NCI-H1092 treated with DMSO at 0.1 percent for 48 hours (cell line): Measurements from ENCODE around the gene NOS2.
"Not testable (repeated sequence)": the region's sequence is repeated elsewhere in the genome, so short reads cannot be mapped to it uniquely, and the experiment has no call there.

Experiments used
- DNase-seq: peaks from one replicate; lab custom pipeline; 2025; lab: John Stamatoyannopoulos, UW

NOS2 gene

DNA sequence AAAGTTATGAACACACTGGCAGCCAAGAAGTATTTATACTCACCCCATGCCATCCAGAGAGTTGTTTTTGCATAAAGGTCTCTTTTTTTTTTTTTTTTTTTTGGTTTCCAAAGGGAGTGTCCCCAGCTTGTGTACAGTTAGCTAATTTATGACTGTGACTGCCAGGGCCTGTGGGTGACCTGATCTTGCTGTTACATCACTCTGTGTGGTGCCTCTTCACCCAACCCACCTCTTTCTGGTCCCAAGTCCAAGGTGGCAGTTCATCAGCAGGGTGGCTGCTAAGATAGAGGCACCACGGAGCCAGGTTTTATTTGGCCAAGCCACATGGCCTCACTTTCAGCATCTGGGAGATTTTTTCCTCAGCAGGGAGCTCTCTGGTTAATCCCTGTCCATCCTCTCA lies at the start of gene NOS2:
Gene NOS2 (minus strand): TSS at position 8 of the 400 bp plus-strand sequence. CDS start 1,720 bp downstream, outside the sequence.
- no peak for DNase-seq

DNA sequence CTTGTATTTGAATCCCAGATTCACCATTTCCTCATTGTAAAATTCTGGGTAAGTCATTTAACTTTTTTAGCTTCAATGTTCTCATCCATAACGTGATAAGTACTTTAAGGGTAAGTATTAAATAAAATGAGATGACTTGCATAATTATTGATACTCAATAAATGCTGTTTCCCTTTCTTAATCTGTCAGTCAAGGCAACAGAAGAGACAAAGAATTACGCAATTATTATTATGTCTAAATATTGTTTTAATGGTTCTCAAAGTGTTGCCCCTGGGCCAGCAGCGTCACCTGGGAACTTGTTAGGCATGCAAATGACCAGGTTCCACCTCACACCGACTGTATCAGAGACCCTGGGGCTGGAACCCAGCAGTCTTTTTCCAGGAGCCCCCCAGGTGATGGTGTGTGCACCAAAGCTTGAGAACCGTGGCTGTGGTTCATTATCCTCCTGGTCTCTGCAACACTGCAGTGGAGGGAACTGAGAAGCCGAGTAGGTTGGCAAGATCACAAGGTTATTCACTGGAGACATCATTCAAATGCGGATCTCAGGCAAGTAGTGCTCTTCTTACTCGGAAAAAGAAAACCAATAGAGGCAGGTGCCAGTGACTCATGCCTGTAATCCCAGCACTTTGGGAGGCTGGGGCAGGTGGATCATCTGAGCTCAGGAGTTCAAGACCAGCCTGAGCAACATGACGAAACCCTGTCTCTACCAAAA lies 49.3 kb upstream of the NOS2 start:
- DNase-seq = peak; percentile 21

DNA sequence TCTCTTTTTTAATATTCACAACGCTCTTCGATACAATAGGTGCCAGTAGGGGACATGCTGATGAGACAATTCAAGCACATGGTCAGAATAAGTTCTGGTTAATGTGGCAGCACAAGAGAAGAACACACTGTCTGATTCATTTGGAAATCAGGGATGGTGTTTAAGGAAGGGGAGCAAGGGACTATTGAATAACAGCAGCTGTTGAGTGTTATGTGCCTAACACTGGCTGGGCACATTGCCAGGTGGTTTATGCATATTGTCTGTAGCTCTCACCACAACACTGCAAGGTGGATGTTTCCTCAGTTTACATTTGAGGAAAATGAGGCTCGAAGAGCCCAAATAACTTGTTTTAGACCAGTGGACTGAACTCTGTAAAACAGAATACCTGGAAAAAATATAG lies 48.6 kb upstream of the NOS2 start:
- DNase-seq = peak; percentile 85

DNA sequence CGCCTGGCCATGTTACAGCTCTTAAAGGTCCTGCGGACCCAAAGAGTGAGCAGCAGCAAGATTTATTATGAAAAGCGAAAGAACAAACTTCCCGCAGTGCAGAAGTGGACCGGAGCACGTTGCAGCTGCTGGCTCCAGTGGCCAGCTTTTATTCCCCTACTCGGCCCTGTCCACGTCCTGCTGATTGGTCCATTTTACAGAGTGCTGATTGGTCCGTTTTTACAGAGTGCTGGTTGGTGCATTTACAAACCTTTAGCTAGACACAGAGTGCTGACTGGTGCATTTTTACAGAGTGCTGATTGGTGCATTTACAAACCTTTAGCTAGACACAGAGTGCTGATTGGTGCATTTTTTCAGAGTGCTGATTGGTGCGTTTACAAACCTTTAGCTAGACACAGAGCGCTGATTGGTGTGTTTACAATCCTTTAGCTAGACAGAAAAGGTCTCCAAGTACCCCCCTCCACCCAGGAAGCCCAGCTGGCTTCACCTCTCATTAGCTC lies 46.5 kb upstream of the NOS2 start:
- DNase-seq = not testable (repeated sequence)

DNA sequence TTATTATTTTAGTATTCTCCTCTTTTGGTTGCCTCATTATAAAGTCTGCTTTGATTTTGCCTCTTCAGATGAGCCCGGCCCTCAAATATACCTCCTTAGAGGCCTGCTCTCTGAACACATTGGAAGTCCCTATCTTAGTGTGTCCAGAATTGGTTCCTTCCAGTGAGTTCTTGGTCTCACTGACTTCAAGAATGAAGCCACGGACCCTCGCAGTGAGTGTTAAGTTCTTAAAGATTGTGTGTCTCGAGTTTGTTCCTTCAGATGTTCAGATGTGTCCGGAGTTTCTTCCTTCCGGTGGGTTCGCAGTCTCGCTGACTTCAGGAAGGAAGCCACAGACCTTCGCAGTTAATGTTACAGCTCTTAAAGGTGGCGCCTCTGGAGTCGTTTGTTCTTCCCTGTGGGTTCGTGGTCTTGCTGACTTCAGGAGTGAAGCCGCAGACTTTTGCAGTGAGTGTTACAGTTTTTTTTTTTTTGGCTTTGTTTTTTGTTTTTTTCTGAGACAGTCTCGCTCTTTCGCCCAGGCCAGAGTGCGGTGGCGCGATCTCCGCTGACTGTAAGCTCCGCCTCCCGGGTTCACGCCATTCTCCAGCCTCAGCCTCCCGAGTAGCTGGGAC lies 45.8 kb upstream of the NOS2 start:
- no peak for DNase-seq

DNA sequence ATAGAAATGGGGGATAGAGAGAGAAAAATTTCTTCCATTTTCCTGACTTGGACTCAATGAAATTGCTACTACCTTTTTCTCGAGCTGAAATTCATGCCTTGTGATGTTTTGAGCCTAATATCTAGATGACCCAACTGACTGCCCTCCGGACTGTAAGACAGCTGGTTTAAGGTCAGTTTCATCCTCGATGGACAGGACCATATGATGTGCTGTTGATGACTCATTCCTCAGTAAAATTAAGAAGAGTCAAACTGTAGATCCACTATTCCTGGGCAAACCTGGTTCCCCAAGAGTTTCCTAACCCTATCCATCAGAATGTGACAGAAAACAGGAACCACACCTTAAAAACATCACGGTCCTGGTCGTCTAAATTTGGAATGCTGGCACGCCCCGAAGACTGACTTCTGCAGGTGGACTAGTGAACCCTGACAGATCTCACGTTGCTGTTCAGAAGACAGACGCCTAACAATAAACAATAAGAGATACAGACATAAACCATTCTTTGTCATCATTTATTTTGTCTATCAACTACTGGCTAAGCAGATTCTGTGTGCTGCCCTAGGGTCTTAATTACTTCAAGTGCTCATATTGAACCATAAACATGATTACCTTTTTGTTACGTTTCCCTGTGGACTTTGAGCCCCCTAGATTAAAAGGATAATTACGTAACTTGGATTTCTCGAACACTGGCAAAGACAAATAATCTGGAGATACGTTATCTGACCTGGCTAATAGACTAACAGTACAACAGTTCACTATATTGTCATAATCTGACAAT lies 45.1 kb upstream of the NOS2 start:
- no peak for DNase-seq

DNA sequence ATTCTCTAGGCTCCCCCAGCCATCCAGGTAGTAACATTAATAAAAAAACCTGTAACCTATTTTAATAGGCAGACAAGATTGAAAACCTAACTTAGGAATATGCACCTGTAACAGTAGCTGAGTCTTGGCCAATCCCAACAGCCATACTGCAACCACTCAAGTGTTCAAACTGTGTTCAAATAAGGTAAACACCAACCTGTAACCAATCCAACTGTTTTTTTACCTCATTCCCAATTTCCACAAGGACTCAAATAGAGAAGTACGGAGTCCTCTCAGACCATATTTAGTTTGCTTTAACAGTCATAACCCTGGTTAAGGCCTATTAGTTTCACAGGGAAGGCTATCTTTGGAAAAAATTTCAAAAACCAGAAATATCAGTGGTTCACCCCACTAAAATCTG lies 40.4 kb upstream of the NOS2 start:
- DNase-seq = no peak

DNA sequence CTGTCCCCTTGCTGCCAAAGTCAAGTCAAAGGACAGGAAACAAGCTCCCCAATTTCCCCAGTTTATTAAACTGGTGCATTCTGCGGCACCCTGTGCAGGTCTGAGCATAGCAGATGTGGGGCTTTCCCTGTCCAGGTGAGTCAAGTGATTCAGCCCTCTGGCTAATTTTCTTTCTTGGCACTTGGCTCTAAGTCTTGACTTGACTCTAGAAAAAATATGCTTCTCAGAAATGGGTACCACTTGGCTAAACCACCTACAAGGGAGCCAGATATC lies 40.0 kb upstream of the NOS2 start:
- not testable (repeated sequence) for DNase-seq

DNA sequence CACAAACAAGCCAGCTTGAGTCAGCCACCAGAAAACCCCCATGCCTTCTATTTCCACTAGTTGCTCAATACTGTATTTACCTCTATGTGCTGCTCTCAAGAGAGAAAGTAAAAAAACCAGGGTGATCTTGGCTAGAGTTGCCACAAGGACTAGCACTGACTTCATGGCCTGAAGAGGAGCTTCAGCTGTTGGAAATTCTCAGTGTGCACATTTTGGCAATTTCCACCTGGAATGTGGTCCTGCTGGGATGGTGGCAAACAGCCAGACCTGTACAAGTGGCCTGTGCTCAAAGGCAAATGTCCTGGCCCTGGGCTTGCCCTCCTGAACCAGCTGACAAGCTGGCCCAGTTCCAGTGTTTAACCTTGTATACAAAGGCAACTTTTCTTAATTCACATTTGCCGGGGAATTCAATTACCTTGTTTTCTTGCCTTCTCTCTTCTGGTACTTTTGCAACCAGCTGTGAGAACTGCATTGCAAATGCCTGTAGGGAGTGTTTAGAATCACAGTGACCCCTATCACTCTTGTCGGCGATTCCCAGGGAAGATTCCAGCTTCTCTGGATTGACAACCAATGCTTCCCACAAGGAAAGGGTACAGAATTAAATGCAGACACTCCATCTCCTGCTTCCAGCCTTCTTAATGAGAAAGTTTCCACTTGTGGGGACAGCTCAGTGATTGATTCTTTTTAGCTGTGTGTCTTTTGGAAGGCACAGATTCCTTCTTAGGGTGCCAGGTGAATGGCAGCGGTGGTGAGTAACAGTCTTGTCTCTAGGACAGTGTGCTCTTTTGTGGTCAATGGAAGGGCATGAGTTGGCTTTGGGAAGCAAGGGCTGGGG lies 39.5 kb upstream of the NOS2 start:
- DNase-seq = not testable (repeated sequence)

DNA sequence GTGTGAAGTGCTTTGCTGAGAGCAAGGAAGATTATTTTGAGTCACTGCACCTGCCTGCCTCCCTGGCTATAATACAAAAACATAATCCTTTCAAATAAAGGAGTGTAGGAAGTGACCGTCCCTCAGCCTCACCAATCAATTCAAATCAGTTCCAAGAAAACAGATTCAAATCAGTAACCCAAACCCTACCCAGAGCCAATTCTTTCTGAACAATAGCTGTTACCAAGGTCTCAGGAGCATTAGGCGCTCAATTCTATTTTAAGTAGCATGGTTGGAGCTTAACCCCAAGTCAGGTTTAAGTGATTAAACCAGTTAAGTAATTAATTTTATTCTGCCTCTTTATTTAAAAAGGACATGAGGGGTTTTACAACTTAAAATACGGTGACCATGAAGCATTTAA lies 38.3 kb upstream of the NOS2 start:
- not testable (repeated sequence) for DNase-seq

DNA sequence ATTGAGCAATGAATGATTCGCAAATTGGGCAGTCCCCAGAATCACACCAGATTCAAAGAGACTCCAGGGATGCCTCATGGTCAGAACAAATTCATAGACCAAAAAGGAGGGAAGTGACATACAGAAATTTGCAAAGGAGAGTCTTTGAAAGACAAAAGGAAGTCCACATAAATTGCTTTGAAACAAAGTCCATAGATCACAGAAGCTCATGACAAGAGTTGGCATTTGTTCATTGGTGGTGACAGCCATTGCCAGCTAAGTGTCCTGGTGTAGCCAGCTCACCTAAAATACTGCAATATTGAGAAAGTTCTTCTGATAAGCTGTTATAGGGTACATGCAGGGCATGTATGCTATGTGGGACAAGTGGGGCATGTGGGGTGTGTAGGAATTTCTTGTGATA lies 37.4 kb upstream of the NOS2 start:
- DNase-seq = not testable (repeated sequence)

DNA sequence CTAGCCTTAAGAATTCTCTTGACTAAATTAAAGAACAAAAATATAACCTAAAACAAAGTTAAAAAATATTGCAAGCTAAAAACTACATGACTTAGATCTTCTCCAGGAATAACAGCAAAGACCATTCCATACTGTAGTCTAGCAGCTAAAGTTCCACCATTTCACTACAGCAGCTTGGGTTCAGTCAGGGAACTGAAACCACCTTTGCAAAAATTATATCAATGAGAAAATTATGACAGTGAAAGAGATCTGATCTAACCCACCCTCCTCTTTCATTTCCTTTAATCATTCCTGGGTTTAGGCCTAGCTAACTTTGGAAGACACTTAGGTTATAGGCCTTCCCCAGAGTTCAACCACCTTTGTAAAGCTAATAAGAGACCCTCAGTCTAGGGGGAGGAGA lies 36.3 kb upstream of the NOS2 start:
- no peak for DNase-seq

DNA sequence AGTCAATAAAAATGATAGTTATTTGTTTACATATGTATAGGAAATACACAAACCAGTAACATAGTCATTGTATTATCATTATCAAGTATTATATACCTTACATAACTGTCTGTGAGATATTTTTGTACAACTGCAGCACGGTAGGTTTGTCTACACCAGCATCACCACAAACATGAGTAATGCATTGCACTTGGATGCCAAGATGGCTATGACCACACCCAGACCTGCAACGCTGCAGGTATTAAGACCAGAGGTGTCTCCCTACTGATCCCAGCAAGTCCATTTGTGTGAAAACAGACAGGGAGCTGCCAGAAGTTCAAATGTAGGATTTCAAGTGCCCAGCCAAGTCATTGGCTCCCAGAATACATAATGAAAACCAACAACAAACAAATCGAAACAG lies 34.2 kb upstream of the NOS2 start:
- DNase-seq = no peak

DNA sequence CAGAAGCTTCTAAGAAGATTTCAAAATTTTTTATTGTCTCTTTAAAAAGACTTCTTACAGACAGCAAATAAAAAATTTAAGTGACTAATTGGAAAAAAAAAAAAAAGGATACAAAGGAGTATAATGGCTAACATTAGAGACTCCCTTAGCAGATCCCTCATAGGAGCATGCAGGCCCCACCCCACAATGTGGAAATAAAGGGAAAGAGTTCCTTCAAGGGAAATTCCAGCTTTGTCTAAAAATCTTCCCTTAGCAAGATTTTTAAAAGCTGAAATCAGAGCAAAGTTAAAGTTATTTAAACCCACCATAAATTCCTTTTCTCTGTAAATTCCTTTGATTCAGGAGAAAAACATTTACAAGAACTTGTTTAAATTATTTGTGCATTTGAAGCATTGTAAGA lies 32.5 kb upstream of the NOS2 start:
- DNase-seq = no peak

DNA sequence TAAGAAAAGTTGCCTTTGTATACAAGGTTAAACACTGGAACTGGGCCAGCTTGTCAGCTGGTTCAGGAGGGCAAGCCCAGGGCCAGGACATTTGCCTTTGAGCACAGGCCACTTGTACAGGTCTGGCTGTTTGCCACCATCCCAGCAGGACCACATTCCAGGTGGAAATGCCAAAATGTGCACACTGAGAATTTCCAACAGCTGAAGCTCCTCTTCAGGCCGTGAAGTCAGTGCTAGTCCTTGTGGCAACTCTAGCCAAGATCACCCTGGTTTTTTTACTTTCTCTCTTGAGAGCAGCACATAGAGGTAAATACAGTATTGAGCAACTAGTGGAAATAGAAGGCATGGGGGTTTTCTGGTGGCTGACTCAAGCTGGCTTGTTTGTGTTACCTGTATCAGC lies 29.6 kb upstream of the NOS2 start:
- DNase-seq = peak; percentile 5

DNA sequence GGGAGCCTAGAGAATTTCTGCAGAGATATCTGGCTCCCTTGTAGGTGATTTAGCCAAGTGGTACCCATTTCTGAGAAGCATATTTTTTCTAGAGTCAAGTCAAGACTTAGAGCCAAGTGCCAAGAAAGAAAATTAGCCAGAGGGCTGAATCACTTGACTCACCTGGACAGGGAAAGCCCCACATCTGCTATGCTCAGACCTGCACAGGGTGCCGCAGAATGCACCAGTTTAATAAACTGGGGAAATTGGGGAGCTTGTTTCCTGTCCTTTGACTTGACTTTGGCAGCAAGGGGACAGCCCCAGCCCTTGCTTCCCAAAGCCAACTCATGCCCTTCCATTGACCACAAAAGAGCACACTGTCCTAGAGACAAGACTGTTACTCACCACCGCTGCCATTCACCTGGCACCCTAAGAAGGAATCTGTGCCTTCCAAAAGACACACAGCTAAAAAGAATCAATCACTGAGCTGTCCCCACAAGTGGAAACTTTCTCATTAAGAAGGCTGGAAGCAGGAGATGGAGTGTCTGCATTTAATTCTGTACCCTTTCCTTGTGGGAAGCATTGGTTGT lies 28.9 kb upstream of the NOS2 start:
- not testable (repeated sequence) for DNase-seq

DNA sequence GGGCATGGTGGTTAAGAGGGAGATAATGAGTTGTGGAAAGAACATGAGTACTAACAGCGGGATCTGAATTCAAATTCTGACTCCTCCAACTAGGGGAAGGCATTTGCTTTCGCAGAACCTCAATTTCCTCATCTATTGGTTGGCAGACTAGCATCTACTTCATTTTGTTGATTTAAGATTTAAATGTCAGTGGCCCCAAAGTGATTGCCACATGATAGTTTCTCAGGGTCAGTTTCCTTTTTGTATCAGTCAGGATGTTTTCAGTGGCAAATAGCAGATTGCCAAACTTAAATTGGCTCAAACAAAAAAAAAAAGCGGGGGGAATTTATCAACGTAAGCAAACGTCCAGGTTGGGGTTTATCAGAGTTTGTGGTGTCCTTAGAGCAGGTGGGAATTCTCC lies 25.1 kb upstream of the NOS2 start:
- DNase-seq = no peak

DNA sequence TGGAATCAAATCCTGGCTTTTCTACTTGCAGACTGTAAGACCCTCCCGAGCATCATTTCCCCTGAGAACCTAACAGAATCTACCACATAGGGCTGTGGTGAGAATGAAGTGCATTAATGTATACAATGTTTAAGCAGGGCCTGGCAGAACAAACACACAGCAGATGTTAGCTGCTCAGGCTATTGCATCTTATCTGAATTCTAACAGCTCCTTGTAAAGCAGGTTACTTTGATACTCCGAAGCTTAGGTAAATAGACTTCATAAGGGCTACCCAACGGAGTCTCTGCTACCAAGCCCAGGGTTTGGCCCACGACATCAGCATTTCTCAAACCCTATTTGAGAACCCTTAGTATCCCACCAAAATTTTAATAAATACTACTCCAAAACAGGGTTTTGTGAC lies 24.4 kb upstream of the NOS2 start:
- DNase-seq = peak; percentile 12

DNA sequence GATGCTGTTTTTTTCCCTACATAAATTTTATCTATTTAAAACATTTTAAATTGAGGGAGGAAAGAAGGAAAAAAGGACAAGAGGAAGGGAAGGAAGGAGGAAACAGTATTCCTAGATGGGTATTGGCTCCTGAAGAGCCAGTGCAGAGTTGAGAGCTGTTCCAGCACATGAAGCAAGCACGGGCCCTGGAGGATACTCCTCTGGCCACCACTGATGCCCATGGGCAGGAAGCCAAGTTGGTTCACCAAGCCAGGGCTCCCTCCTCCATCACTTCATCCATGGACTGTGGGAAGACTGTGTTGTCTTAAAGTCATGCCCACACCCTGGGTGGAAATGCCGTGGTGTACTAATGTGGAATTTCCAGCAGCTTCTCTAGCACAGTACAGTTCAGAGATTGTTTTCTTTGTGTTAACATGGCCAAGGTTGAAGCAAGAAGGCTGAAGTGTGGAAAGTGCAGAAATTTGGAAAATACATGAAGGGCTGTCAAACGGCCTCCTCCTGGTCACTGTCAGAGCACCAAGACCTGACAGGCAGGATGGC lies 23.9 kb upstream of the NOS2 start:
- no peak for DNase-seq

DNA sequence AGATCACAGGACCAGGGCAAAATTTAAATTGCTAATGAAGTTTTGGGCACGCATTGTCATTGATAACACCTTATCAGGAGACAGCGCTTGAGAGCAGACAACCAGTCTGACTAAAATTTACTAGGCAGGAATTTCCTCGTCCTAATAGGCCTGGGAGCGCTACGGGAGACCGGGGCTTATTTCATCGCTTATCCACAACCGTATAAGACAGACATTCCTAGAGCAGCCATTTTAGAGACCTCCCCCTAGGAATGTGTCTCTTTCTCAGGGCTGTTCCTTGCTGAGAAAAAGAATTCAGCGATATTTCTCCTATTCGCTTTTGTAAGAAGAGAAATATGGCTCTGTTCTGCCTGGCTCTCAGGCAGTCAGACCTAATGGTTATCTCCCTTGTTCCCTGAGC lies 21.8 kb upstream of the NOS2 start:
- DNase-seq = not testable (repeated sequence)

DNA sequence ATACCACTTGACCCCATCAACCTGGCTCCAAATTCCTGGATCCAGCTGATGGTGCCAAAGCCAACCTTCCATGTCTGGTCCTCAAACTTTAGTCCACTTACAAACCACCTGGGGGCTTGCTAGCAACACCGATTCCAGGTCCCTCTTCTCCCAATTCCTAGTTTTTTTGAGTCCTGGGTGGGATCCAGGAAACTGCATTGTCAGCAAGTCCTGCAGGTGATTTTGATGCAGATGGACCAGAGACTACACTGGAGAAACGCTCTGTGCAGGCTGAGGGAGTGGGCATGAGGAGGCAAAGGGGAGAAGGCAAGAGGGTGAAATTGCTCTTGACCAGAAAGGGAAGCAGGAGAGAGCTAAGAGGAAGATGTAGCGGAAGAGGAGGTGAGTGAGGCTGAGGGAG lies 21.0 kb upstream of the NOS2 start:
- DNase-seq = no peak

DNA sequence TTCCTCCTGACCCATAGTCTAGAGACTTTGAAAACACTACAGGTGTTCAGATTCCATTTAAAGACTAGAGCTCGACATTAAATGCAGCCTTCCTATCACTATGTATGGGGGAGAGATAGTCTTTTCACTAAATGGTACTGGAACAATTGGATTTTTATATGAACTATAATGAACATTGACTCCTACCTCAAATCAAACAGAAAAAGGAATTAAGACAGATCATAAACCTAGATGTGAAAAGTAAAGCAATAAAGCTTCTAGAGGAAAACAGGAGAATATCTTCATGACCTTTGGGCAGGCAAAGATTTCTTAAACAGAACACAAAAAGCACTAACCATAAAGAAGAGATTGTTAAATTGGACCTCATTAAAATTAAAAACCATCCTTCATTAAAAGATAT lies 18.8 kb upstream of the NOS2 start:
- no peak for DNase-seq
